ENCODE data around the gene GRM8. TPM values are rescaled to one million over a fixed set of nuclear protein-coding genes. Genes with fewer than 3 reads are reported as not detected.

Gene GRM8
- total and polyA plus RNA-seq, 8 donors, result 0.26 to 0.75 (median 0.44) TPM; not detected in 2

- ATAC-seq (no peak), DNase-seq (no peak)
- no peak for TF ChIP-seq CTCF (IDR thresholded peaks at IDR 0.05)
- Histone ChIP-seq H3K36me3 (no peaks in the 10 kb centered on the region), H3K4me1 (no peaks in the 10 kb centered on the region), H3K27ac (no peak overlapping the region), H3K27me3 (no peaks in the 10 kb centered on the region), H3K4me3 (no peak overlapping the region), H3K9me3 (no peaks in the 10 kb centered on the region)
- intact Hi-C loops (cut with DNase I), result no loop called here
These were observed 196.5 kb downstream of the GRM8 start for GRCh38 chr7:127056202-127056601.

- Histone ChIP-seq H3K4me1 (no peaks in the 10 kb centered on the region), H3K27ac (no peak overlapping the region), H3K9me3 (no peaks in the 10 kb centered on the region), H3K27me3 (no peaks in the 10 kb centered on the region), H3K4me3 (no peak overlapping the region), H3K36me3 (no peaks in the 10 kb centered on the region)
- intact Hi-C loops (cut with DNase I), result no loop called here
- no peak for DNase-seq
- ATAC-seq, result no peak
- no peak for TF ChIP-seq CTCF (IDR thresholded peaks at IDR 0.05)
These were observed 205.2 kb downstream of the GRM8 start for GRCh38 chr7:127047521-127047920.

- intact Hi-C loops (cut with DNase I), result no loop called here
- ATAC-seq, result no peak
- DNase-seq, result no peak
- no peak overlapping the region for H3K4me3 ChIP-seq
- no peaks in the 10 kb centered on the region for H3K9me3 ChIP-seq
- no peaks in the 10 kb centered on the region for H3K27me3 ChIP-seq
- H3K27ac ChIP-seq, result no peak overlapping the region
- TF ChIP-seq CTCF (IDR thresholded peaks at IDR 0.05), result no peak
- no peaks in the 10 kb centered on the region for H3K36me3 ChIP-seq
- no peaks in the 10 kb centered on the region for H3K4me1 ChIP-seq
These were observed 210.9 kb downstream of the GRM8 start for GRCh38 chr7:127041689-127042452.

GRCh38 chr7:127040042-127040441, 212.7 kb downstream of the GRM8 start:
- H3K4me3 ChIP-seq, result no peak overlapping the region
- TF ChIP-seq CTCF (IDR thresholded peaks at IDR 0.05), result no peak
- no peaks in the 10 kb centered on the region for H3K4me1 ChIP-seq
- H3K9me3 ChIP-seq, result no peaks in the 10 kb centered on the region
- intact Hi-C loops (cut with DNase I), result no loop called here
- H3K27ac ChIP-seq, result no peak overlapping the region
- DNase-seq (no peak), ATAC-seq (no peak)
- no peaks in the 10 kb centered on the region for H3K27me3 ChIP-seq
- H3K36me3 ChIP-seq, result no peaks in the 10 kb centered on the region

- Histone ChIP-seq H3K4me3 (no peak overlapping the region), H3K36me3 (no peaks in the 10 kb centered on the region), H3K27me3 (no peaks in the 10 kb centered on the region), H3K4me1 (no peaks in the 10 kb centered on the region), H3K9me3 (no peaks in the 10 kb centered on the region), H3K27ac (no peak overlapping the region)
- ATAC-seq, result no peak
- intact Hi-C loops (cut with DNase I), result no loop called here
- DNase-seq, result no peak
- no peak for TF ChIP-seq CTCF (IDR thresholded peaks at IDR 0.05)
These were observed 213.2 kb downstream of the GRM8 start for GRCh38 chr7:127039541-127039940.
